A549 (cell line): ENCODE results near the gene OCA2. TPM values are rescaled to one million over a fixed set of nuclear protein-coding genes. Genes with fewer than 3 reads are reported as not detected.

Source experiments
- ATAC-seq, 2 experiments: fragments of 200-7000 bp in 1 of 2; fragments of >200 bp in 1 of 2; cut with Nextera tagmentation in 1 of 2; cut with Tn5 transposase in 1 of 2; 3 replicates each; pipeline versions ENCODE4 v1.8.0 to v1.9.1; 2018 to 2020; ENCODE audit warnings: mild to moderate bottlenecking in 1 of 2, moderate library complexity in 1 of 2
- CTCF ChIA-PET: fragments of 300-600 bp; sonication (Branson Sonifier 250); formaldehyde crosslinking; extraction: SDS; loops from one replicate; lab custom pipeline; 2021; ENCODE audit warnings: antibody characterized with exemption, inconsistent platforms; lab: Yijun Ruan, JAX
- POLR2A ChIA-PET: fragments of 350-600 bp; formaldehyde crosslinking; extraction: SDS; loops from one replicate; lab custom pipeline; 2021; ENCODE audit warnings: antibody characterized with exemption, inconsistent platforms; lab: Yijun Ruan, JAX
- DNase-seq, 2 experiments: peaks; one replicate each; pipeline versions ENCODE4 v3.0.0 to v3.0.0-alpha.2; 2011 to 2016; ENCODE audit warnings: low read depth in 1 of 2, low spot score in 1 of 2
- FAIRE-seq: peaks from 2 replicates; lab custom pipeline; 2011; peaks lifted over from hg19 to GRCh38; lab: Jason Lieb, UNC
- H3K27ac ChIP-seq, 2 experiments: fragments of >200 bp; sonication (Bioruptor Twin); formaldehyde crosslinking; 3 replicates each; pipeline ENCODE4 v1.5.1; 2016 to 2017
- H3K4me1 ChIP-seq: fragments of >200 bp; sonication (Bioruptor Twin); formaldehyde crosslinking; 3 replicates; pipeline ENCODE4 v1.6.1; 2016
- H3K4me2 ChIP-seq: fragments of >200 bp; sonication (Bioruptor Twin); formaldehyde crosslinking; 3 replicates; pipeline ENCODE4 v1.6.1; 2016
- H3K4me3 ChIP-seq: fragments of >200 bp; sonication (Bioruptor Twin); formaldehyde crosslinking; 3 replicates; pipeline ENCODE4 v1.5.1; 2016
- H3K9me3 ChIP-seq: fragments of >200 bp; sonication (Bioruptor Twin); formaldehyde crosslinking; 3 replicates; pipeline ENCODE4 v1.6.1; 2016
- BHLHE40 ChIP-seq: IDR thresholded peaks from 2 replicates; pipeline ENCODE4 v1.6.1; 2012; ENCODE audit warnings: low read depth, low read length, inconsistent platforms
- CBX2 ChIP-seq: fragments of 200-600 bp; sonication (generic); IDR thresholded peaks from 2 replicates; pipeline ENCODE4 v1.6.1; 2016; ENCODE audit warnings: low read depth, mild to moderate bottlenecking, borderline replicate concordance
- CEBPB ChIP-seq, 2 experiments: fragments of >200 bp in 1 of 2; sonication (Bioruptor Twin) in 1 of 2; formaldehyde crosslinking in 1 of 2; IDR thresholded peaks; 2 replicates each; pipeline ENCODE4 v1.6.1; 2012 to 2016
- CHD2 ChIP-seq: fragments of 150-350 bp; IDR thresholded peaks from 2 replicates; pipeline ENCODE4 v1.6.1; 2014; ENCODE audit warnings: low read length; ENCODE audit not compliant: partially characterized antibody
- CHD4 ChIP-seq: fragments of 200-600 bp; sonication (generic); IDR thresholded peaks from 2 replicates; pipeline ENCODE4 v1.6.1; 2016; ENCODE audit warnings: antibody characterized with exemption, mild to moderate bottlenecking, borderline replicate concordance
- EHF ChIP-seq: fragments of 250-450 bp; sonication (Bioruptor Pico); IDR thresholded peaks from 2 replicates; pipeline ENCODE4 v1.5.0; 2020; ENCODE audit warnings: mild to moderate bottlenecking
- EHMT2 ChIP-seq: fragments of 200-600 bp; sonication (generic); IDR thresholded peaks from 2 replicates; pipeline ENCODE4 v1.6.1; 2016; ENCODE audit warnings: antibody characterized with exemption, low read depth, mild to moderate bottlenecking, moderate library complexity
- ELK1 ChIP-seq: fragments of 150-350 bp; IDR thresholded peaks from 2 replicates; pipeline ENCODE4 v1.6.1; 2014; ENCODE audit warnings: low read depth, mild to moderate bottlenecking, low read length
- GATA3 ChIP-seq: IDR thresholded peaks from 2 replicates; pipeline ENCODE4 v1.6.1; 2012; ENCODE audit warnings: borderline replicate concordance
- HDAC2 ChIP-seq: fragments of 200-600 bp; sonication (generic); IDR thresholded peaks from 2 replicates; pipeline ENCODE4 v1.6.1; 2016
- HMGXB4 ChIP-seq: fragments of 250-450 bp; sonication (Bioruptor Pico); IDR thresholded peaks from 2 replicates; pipeline ENCODE4 v1.5.0; 2021; ENCODE audit warnings: mild to moderate bottlenecking, moderate library complexity, borderline replicate concordance
- JUN ChIP-seq, 2 experiments: fragments of >200 bp; sonication (Bioruptor Twin); formaldehyde crosslinking; IDR thresholded peaks; 2 replicates in 1 of 2; 3 replicates in 1 of 2; pipeline ENCODE4 v1.6.1; 2016 to 2017
- MAFK ChIP-seq: fragments of 450-650 bp; IDR thresholded peaks from 2 replicates; pipeline ENCODE4 v1.6.1; 2014; ENCODE audit not compliant: partially characterized antibody
- MAZ ChIP-seq: fragments of 150-350 bp; IDR thresholded peaks from 2 replicates; pipeline ENCODE4 v1.6.1; 2014; ENCODE audit warnings: antibody characterized with exemption, low read depth, low read length, borderline replicate concordance
- MYC ChIP-seq: IDR thresholded peaks from 2 replicates; pipeline ENCODE4 v1.6.1; 2012; ENCODE audit warnings: mild to moderate bottlenecking, inconsistent platforms, low read length, improper control_type of control experiment, borderline replicate concordance
- PHF8 ChIP-seq: fragments of 200-600 bp; sonication (generic); IDR thresholded peaks from 2 replicates; pipeline ENCODE4 v1.6.1; 2016; ENCODE audit warnings: low read depth, mild to moderate bottlenecking, antibody characterized with exemption, moderate library complexity, borderline replicate concordance
- POLR2A ChIP-seq: IDR thresholded peaks from 2 replicates; pipeline ENCODE4 v1.6.1; 2012; ENCODE audit warnings: mild to moderate bottlenecking, low read length
- POLR2AphosphoS2 ChIP-seq: conservative IDR thresholded peaks from 2 replicates; pipeline ENCODE4 v1.6.1; 2012; ENCODE audit warnings: low read length, improper control_type of control experiment, inconsistent platforms
- RAD21 ChIP-seq, 2 experiments: fragments of >200 bp in 1 of 2; sonication (Bioruptor Twin) in 1 of 2; formaldehyde crosslinking in 1 of 2; IDR thresholded peaks in 1 of 2; conservative IDR thresholded peaks in 1 of 2; 2 replicates in 1 of 2; 3 replicates in 1 of 2; pipeline ENCODE4 v1.6.1; 2012 to 2018; ENCODE audit warnings: inconsistent platforms in 1 of 2
- SREBF2 ChIP-seq: fragments of 450-650 bp; IDR thresholded peaks from 2 replicates; pipeline ENCODE4 v1.6.1; 2014; ENCODE audit warnings: mild to moderate bottlenecking, moderate library complexity
- TFCP2L1 ChIP-seq: fragments of 250-450 bp; sonication (Bioruptor Pico); IDR thresholded peaks from 2 replicates; pipeline ENCODE4 v1.5.0; 2021; ENCODE audit warnings: mild to moderate bottlenecking
- TP53 ChIP-seq: fragments of 250-450 bp; sonication (Bioruptor Pico); IDR thresholded peaks from 2 replicates; pipeline ENCODE4 v1.5.0; 2021; ENCODE audit warnings: mild to moderate bottlenecking, moderate library complexity
- WGBS: methylation state at CpG from one replicate; pipeline ENCODE4 v1.1.6; 2017; ENCODE audit errors: missing lambda C conversion rate; 5-methylcytosine and 5-hydroxymethylcytosine counted together
- polyA plus RNA-seq, 4 experiments: library from polyadenylated mRNA; depleted of rRNA in 3 of 4; stranded (reverse); fragments of >200 nt; fragmentation: RNase III in 1 of 4; extraction: RNeasy Plus Mini Kit Qiagen cat#74134 plus additional on column Dnase treatment in 1 of 4; gene quantifications; 2 replicates in 3 of 4; 3 replicates in 1 of 4; pipeline ENCODE4 v1.2.3, GENCODE V29; 2011 to 2017

Gene OCA2
- polyA plus RNA-seq, 2 of the 4 experiments (the other 2 are of a cell fraction), result 0.17 to 0.25 TPM

GRCh38 chr15:27845535-27846369 is 253.4 kb downstream of the OCA2 start:
- ATAC-seq, result no peak
- H3K4me2 ChIP-seq, result no peak overlapping the region
- FAIRE-seq, result no peak
- H3K4me3 ChIP-seq, result no peak overlapping the region
- TF ChIP-seq HDAC2 (no peak), BHLHE40 (no peak), CHD4 (no peak), MAZ (no peak), CBX2 (no peak)
- WGBS, result 57% methylated on average over 21 of the region's 21 CpGs
- DNase-seq, result no peak
- CTCF ChIA-PET, result no interaction called here
- H3K27ac ChIP-seq, result no peak overlapping the region
- peaks cover 14% of the 10 kb centered on the region; the same call in 2 of the 3 replicates for H3K9me3 ChIP-seq
- POLR2A ChIA-PET, result no interaction called here
- no peaks in the 10 kb centered on the region for H3K4me1 ChIP-seq

GRCh38 chr15:27844018-27844666 is 255.0 kb downstream of the OCA2 start:
- Histone ChIP-seq H3K4me1 (no peaks in the 10 kb centered on the region), H3K9me3 (peaks cover 14% of the 10 kb centered on the region; the same call in 2 of the 3 replicates), H3K27ac (no peak overlapping the region), H3K4me3 (no peak overlapping the region), H3K4me2 (no peak overlapping the region)
- WGBS, result 19% methylated on average over 13 of the region's 13 CpGs
- ChIA-PET CTCF (no interaction called here), POLR2A (no interaction called here)
- DNase-seq, result peak in 1 of 2 experiments; percentile 16
- ATAC-seq, result peak; percentile 54 to 61; a peak in 2 of 6 replicates
- FAIRE-seq, result no peak
- no peak for TF ChIP-seq TP53 (CRISPR knock-in tag)
- no peak for TF ChIP-seq POLR2A
- no peak for TF ChIP-seq EHMT2

- Histone ChIP-seq H3K4me1 (no peaks in the 10 kb centered on the region), H3K9me3 (peaks cover 9% of the 10 kb centered on the region; the same call in 2 of the 3 replicates), H3K4me3 (no peak overlapping the region), H3K4me2 (no peak overlapping the region), H3K27ac (no peak overlapping the region)
- TF ChIP-seq MAFK, result no peak
- no peak for TF ChIP-seq RAD21 (conservative IDR thresholded peaks at IDR 0.05 in 1 of 2, IDR thresholded peaks at IDR 0.05 in 1 of 2)
- TF ChIP-seq HDAC2, result no peak
- TF ChIP-seq CEBPB (IDR thresholded peaks at IDR 0.05), result no peak
- TF ChIP-seq TFCP2L1 (CRISPR knock-in tag), result no peak
- TF ChIP-seq EHF (CRISPR knock-in tag), result no peak
- TF ChIP-seq CHD2, result no peak
- no peak for TF ChIP-seq HMGXB4 (CRISPR knock-in tag)
- TF ChIP-seq PHF8, result no peak
- TF ChIP-seq POLR2AphosphoS2, result no peak
- no peak for TF ChIP-seq SREBF2
- TF ChIP-seq ELK1, result no peak
- no peak for TF ChIP-seq MYC
- TF ChIP-seq GATA3, result no peak
- TF ChIP-seq JUN (IDR thresholded peaks at IDR 0.05), result no peak
- TF ChIP-seq POLR2A, result no peak
- no peak for TF ChIP-seq MAZ
- WGBS, result 31% methylated on average over 3 of the region's 3 CpGs
- ATAC-seq (no peak), DNase-seq (no peak), FAIRE-seq (no peak)
- POLR2A ChIA-PET, result no interaction called here
- CTCF ChIA-PET, result interaction anchor here (0.7 to 2.2 kb wide), 3 partner anchors 10 to 13 kb away, joined by 3 to 7 read pairs (median 5); no protein-coding TSS in a partner anchor
These were observed 256.0 kb downstream of the OCA2 start for GRCh38 chr15:27843146-27843545.
